Gastrocnemius medialis (tissue), 4 donors: ENCODE data around the gene HADH. TPM values are rescaled to one million over a fixed set of nuclear protein-coding genes. Genes with fewer than 3 reads are reported as not detected.
A peak's percentile ranks its signal among the peaks of the same experiment; 100 is the strongest.

Source experiments
- ATAC-seq, 2 donors: fragments of 150-250 bp; one replicate each; pipeline ENCODE4 v1.9.1; 2016
- DNase-seq, 2 donors: peaks; one replicate each; pipeline ENCODE4 v3.0.0-alpha.2; 2019
- H3K27ac ChIP-seq, 4 donors: fragments of 200-600 bp; sonication (generic); 1 replicate in 1 of 4; 2 replicates in 3 of 4; pipeline ENCODE4 v1.5.1; 2016 to 2018; ENCODE audit warnings: mild to moderate bottlenecking in 2 of 4, moderate library complexity in 1 of 4
- H3K27me3 ChIP-seq, 3 donors: fragments of 200-600 bp; sonication (generic) in 2 of 3; 1 replicate in 1 of 3; 2 replicates in 2 of 3; pipeline versions ENCODE4 v1.5.1 to v1.6.0; 2016 to 2019; ENCODE audit warnings: mild to moderate bottlenecking in 1 of 3, moderate library complexity in 1 of 3
- H3K36me3 ChIP-seq, 2 donors: fragments of 200-600 bp; sonication (generic) in 1 of 2; one replicate each; pipeline ENCODE4 v1.5.1; 2017 to 2018
- H3K4me1 ChIP-seq, 2 donors: fragments of 200-600 bp; sonication (generic) in 1 of 2; one replicate each; pipeline ENCODE4 v1.5.1; 2016 to 2017; ENCODE audit warnings: mild to moderate bottlenecking in 2 of 2
- H3K4me3 ChIP-seq, 4 donors: fragments of 200-600 bp; sonication (generic) in 3 of 4; 1 replicate in 1 of 4; 2 replicates in 3 of 4; pipeline ENCODE4 v1.5.1; 2016 to 2019; ENCODE audit warnings: mild to moderate bottlenecking in 2 of 4
- H3K9me3 ChIP-seq, 3 donors: fragments of 200-600 bp; sonication (generic) in 2 of 3; 1 replicate in 1 of 3; 2 replicates in 2 of 3; pipeline ENCODE4 v1.5.1; 2016 to 2019
- CTCF ChIP-seq, 5 experiments: fragments of 450-650 bp in 3 of 5; fragments of 200-600 bp in 2 of 5; sonication (generic) in 2 of 5; IDR thresholded peaks in 4 of 5; conservative IDR thresholded peaks in 1 of 5; 1 replicate in 4 of 5; 2 replicates in 1 of 5; pipeline ENCODE4 v1.5.1; 2016 to 2019; ENCODE audit warnings: antibody characterized with exemption in 5 of 5, mild to moderate bottlenecking in 3 of 5, moderate library complexity in 3 of 5
- POLR2A ChIP-seq, 2 donors: fragments of 450-650 bp; IDR thresholded peaks; one replicate each; pipeline ENCODE4 v1.6.1; 2017; ENCODE audit warnings: antibody characterized with exemption in 2 of 2, mild to moderate bottlenecking in 2 of 2, moderate library complexity in 2 of 2
- in situ Hi-C, 4 donors: fragments of 200-750 bp; cut with MboI; loops; one replicate each; pipeline versions ENCODE4 v1.15.0 to v1.8.0; 2017; ENCODE audit warnings: low sequenced_read_pairs in 4 of 4
- intact Hi-C: fragments of 100-400 bp; cut with DNase I; formaldehyde crosslinking; loops from one replicate; pipeline ENCODE4 v1.15.1; 2023; ENCODE audit warnings: low total_unique reads
- total RNA-seq, 4 donors: library from RNA; depleted of rRNA; stranded (reverse); fragments of >200 nt; gene quantifications; one replicate each; pipeline versions ENCODE4 v1.1.0 to v1.2.3, GENCODE V29; 2016

HADH gene
- total RNA-seq, 4 donors from 2014 or later, result 78.0 to 137 (median 105) TPM

GRCh38 chr4:108018884-108019187 lies 29.1 kb downstream of the HADH start:
- in situ Hi-C loops (loop anchor here in 3 of 4 donors (5.0 to 10.0 kb wide), 2 partner anchors 553 to 556 kb away; no protein-coding TSS in a partner anchor), intact Hi-C loops (loop anchor here (5.0 kb wide), 1 partner anchor 553 kb away; no protein-coding TSS in a partner anchor)
- no peaks in the 10 kb centered on the region for H3K27me3 ChIP-seq
- H3K4me1 ChIP-seq, result peaks cover 10 to 21% of the 10 kb centered on the region in 2 donors
- peak overlapping the region; percentile 10 to 61 (median 40) for H3K27ac ChIP-seq
- no peak overlapping the region for H3K4me3 ChIP-seq
- H3K36me3 ChIP-seq, result peaks cover 3 to 47% of the 10 kb centered on the region in 2 donors
- DNase-seq, result no peak
- no peaks in the 10 kb centered on the region for H3K9me3 ChIP-seq
- no peak for ATAC-seq
- TF ChIP-seq POLR2A (IDR thresholded peaks at IDR 0.05), result no peak
- TF ChIP-seq CTCF (IDR thresholded peaks at IDR 0.05 in 4 of 5, conservative IDR thresholded peaks at IDR 0.05 in 1 of 5), result no peak

- in situ Hi-C loops, result loop anchor here in 1 of 4 donors (10.0 kb wide), 1 partner anchor 551 kb away; no protein-coding TSS in a partner anchor
- no peaks in the 10 kb centered on the region for H3K9me3 ChIP-seq
- TF ChIP-seq POLR2A (IDR thresholded peaks at IDR 0.05) (no peak), CTCF (IDR thresholded peaks at IDR 0.05 in 4 of 5, conservative IDR thresholded peaks at IDR 0.05 in 1 of 5) (no peak)
- ATAC-seq (no peak), DNase-seq (no peak)
- intact Hi-C loops, result loop anchor here (10.0 kb wide), 1 partner anchor 151 kb away; no protein-coding TSS in a partner anchor
- H3K27me3 ChIP-seq, result no peaks in the 10 kb centered on the region
- H3K4me3 ChIP-seq, result no peak overlapping the region
- no peaks in the 10 kb centered on the region for H3K4me1 ChIP-seq
- H3K27ac ChIP-seq, result peak overlapping the region in 1 of 4 donors; percentile 24
- peaks cover 3 to 90% of the 10 kb centered on the region in 2 donors for H3K36me3 ChIP-seq
Measured at GRCh38 chr4:108024085-108024877, 34.6 kb downstream of the HADH start.

GRCh38 chr4:108024878-108025165 lies 35.1 kb downstream of the HADH start:
- no peak overlapping the region for H3K4me3 ChIP-seq
- no peaks in the 10 kb centered on the region for H3K9me3 ChIP-seq
- H3K27ac ChIP-seq, result no peak overlapping the region
- intact Hi-C loops (loop anchor here (10.0 kb wide), 1 partner anchor 150 kb away; no protein-coding TSS in a partner anchor), in situ Hi-C loops (loop anchor here in 1 of 4 donors (10.0 kb wide), 1 partner anchor 550 kb away; no protein-coding TSS in a partner anchor)
- no peak for ATAC-seq
- no peak for DNase-seq
- peaks cover 3 to 90% of the 10 kb centered on the region in 2 donors for H3K36me3 ChIP-seq
- no peaks in the 10 kb centered on the region for H3K4me1 ChIP-seq
- no peaks in the 10 kb centered on the region for H3K27me3 ChIP-seq
- TF ChIP-seq CTCF (IDR thresholded peaks at IDR 0.05 in 4 of 5, conservative IDR thresholded peaks at IDR 0.05 in 1 of 5) (no peak), POLR2A (IDR thresholded peaks at IDR 0.05) (no peak)

- DNase-seq (no peak), ATAC-seq (no peak)
- Histone ChIP-seq H3K27ac (no peak overlapping the region), H3K27me3 (no peaks in the 10 kb centered on the region), H3K9me3 (no peaks in the 10 kb centered on the region), H3K36me3 (peaks cover under 1 to 92% of the 10 kb centered on the region in 2 donors), H3K4me3 (no peak overlapping the region), H3K4me1 (peaks cover 0 to 6% of the 10 kb centered on the region in 2 donors)
- in situ Hi-C loops (loop anchor here in 1 of 4 donors (10.0 kb wide), 1 partner anchor 546 kb away; no protein-coding TSS in a partner anchor), intact Hi-C loops (loop anchor here (10.0 kb wide), 1 partner anchor 146 kb away; no protein-coding TSS in a partner anchor)
- TF ChIP-seq POLR2A (IDR thresholded peaks at IDR 0.05) (no peak), CTCF (IDR thresholded peaks at IDR 0.05 in 4 of 5, conservative IDR thresholded peaks at IDR 0.05 in 1 of 5) (no peak)
Measured at GRCh38 chr4:108029016-108029720, 39.5 kb downstream of the HADH start.
